GM18517 (cell line): ENCODE data around the gene DLGAP5.

Experiments used
- ATAC-seq: cut with Tn5 transposase; IDR thresholded peaks from one replicate; pipeline ENCODE4 v1.9.1; 2021; ENCODE audit warnings: mild to moderate bottlenecking, moderate library complexity; ENCODE audit not compliant: unreplicated experiment

Gene DLGAP5

DNA sequence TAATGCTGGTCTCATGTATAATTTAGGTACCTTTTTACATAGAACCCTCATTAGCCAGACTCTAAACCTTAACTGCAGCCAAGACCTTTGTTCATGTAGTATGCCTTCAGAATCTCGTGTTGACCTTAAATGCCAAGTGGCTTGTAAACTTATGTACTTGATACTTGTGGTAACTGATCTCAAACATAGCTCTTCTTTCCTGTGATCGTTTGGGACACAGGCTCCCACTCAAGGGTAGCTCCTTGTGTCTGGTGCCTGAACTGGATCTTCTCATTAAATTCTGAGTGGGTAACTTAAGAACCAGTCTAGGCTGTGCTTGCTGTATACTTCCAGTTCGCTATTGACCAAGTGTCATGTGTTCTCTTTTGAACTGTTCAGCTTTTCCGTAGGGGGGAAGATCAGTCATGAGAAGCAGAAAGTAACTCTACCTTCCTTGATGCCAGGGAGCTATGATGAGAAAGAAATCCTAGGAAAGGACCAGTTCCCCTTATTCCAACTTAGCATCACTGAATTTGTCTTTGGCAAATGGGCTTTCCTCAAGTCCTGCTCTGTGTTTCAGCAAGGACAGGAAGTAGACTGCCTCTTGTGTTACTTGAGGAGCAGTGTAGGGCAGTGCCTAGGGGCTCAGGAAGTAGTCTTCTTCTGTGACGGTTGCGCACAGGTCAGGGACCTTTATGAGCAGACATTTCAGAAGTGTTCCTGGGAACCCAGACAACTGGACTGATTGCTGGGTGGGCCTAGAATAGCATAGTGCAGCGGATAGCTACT is 59.8 kb downstream of the DLGAP5 start:
- ATAC-seq, result no peak

- no peak for ATAC-seq
Observed at GRCh38 chr14:55130196-55130550, 61.2 kb downstream of the DLGAP5 start.

GRCh38 chr14:55129428-55130195 is 61.8 kb downstream of the DLGAP5 start:
- peak; percentile 44 for ATAC-seq

DNA sequence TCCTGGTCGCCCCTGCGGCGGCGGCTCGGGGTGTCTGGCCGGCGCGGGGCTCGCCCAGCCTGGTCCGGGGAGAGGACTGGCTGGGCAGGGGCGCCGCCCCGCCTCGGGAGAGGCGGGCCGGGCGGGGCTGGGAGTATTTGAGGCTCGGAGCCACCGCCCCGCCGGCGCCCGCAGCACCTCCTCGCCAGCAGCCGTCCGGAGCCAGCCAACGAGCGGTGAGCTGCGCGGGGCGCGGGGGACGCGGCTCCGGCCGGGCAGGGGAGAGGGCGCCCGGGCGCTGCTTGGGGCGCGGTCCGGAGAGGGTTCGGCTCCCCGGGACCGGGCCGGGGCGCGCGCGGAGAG is 62.3 kb downstream of the DLGAP5 start, which contains the start of gene LGALS3:
Gene LGALS3 (plus strand): TSS at position 167 of the 342 bp plus-strand sequence. CDS start 8,122 bp downstream, outside the sequence.
- ATAC-seq, result peak; percentile 46

DNA sequence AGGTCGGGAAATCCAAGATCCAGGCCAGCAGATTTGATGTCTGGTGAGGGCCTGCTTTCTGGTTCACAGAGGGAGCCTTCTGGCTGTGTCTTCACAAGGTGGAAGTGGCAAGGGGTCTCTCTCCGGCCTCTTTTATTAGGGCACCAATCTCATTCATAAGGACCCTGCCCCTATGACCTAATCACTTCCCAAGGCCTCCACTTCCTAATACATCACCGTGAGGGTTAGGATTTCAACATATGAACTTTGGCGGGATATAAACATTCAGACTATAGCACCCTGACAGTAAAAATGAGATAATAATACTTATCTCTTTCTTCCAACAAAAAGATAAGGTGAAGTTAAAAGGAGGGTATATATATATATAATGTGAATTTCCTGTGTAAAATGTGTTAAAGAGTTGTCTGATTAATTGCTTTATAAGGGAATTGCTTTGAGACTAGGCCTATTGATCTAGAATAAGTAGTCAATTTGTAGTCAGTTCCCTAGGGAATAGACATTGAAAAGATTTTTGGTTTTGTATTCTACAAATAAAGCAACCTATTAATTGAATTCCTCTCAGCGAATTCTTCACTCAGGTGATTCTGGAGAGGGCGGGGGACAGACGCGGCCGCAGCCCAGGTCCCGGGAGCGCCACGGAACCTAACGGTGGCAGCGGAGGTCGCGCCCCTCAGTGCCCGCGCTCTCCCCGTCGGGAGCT is 62.8 kb downstream of the DLGAP5 start:
- ATAC-seq, result no peak

DNA sequence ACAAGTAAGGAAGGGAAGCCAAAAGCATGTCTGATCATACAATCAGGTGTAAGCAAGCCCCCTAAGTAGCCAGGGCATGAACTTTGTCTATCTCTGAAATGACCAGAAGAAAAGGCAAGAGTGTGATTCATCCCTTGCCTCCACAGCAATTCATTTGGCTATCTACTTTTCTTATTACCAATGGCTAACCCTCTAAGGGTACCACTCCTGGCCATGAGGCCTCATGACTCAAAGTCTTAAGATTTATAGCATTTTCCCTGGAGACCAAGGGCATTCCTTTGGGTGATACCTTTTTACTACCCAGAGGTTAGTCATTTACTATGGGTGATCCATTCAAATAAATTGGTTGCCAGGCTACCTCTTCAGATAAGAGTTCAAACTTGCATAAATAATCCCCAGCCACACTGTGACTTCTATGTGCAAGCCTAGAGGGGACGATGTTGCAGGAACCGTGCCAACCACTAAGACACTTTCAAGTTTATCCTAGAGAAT is 63.9 kb downstream of the DLGAP5 start:
- no peak for ATAC-seq

- ATAC-seq, result no peak
Observed at GRCh38 chr14:55126932-55127459, 64.4 kb downstream of the DLGAP5 start.

- ATAC-seq, result no peak
Observed at GRCh38 chr14:55126034-55126433, 65.4 kb downstream of the DLGAP5 start.

- ATAC-seq, result no peak
Observed at GRCh38 chr14:55125403-55125802, 66.0 kb downstream of the DLGAP5 start.

DNA sequence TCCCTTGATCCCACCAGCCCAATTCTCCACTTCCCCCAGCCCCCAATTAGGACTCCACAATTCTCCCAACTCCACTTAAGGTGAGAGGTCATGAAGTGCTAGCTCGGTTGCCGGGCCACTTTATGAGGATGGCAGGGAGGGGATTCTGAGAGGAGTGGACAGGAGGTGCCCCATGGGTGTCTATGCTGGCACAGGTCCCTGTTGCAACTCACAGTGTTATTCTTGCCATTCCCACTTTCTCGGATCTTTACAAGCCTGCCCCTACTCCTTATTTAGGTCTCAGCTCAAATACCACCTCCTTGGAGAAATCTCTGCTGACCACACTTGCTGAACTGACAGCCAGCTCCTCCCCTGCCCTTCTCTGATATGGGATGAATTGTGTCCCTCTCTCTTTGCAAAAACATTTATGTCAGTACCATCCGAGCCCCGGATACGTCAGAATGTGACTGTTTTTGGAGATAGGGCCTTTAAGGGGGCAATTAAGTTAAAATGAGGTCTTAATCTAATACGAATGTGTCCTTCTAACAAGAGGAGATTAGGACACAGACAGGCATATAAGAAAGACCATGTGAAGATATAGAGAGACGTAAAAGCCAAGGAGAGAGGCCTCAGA is 66.5 kb downstream of the DLGAP5 start:
- ATAC-seq, result no peak

DNA sequence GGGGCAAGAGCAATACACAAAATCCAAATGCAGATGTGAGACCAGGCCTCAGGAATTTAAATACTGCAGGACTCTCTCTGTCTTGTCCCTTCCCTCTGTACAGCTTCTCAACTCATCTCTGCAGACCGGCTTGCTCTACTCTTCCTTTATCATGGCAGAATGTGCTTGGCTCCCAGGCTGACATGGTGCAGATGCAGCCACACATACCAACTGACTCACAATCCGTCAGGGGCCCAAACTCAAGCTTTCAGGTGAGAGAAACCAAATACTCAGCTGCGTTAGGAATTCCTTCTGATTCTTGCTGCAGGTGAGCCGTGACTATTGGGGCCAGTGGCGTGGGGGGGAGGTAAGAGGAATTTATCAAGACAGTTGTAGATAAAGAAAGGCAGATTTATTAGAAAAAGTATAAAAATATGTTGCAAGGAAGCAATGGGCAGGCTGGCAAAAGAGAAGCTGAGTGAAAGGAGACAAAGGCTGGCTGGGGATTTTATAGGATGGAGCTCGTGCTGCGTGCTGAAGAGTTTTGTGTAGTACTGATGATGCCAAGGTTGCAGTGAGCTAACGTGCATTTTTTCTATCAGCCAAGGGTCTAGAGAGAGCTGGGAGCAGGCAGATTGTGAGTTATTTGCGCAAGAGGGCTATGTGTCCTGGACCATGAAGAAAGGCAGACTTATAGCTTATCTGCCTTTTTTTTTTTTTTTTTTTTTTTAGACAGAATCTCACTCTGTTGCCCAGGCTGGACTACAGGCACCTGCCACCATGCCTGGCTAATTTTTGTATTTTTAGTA is 67.3 kb downstream of the DLGAP5 start:
- ATAC-seq, result no peak

GRCh38 chr14:55123101-55123500 is 68.3 kb downstream of the DLGAP5 start:
- no peak for ATAC-seq

DNA sequence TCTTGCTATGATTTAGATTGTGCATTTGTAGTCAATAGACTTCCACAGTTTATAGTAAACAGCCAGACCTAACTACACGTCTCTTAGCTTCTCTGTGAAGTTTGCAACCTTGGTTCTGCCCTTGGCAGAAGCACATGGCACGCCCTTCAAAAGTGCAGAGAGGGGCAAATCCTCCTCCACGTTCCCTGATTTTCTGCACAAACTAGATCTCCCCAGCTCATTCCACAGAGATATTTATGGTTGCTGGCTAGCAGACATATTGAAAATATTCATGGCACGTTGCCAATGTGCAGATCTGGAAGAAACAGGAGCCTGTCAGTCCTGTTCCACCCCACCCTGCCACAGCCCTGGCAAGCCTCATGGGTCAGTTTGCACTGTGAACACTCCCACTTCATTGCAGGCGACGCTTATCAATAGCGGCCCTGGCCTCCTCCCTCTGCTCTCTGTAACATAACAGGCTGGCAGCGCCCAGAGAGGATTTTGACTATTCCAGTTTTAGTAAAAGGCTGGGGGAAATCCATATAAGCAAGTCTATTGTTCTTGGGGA is 68.9 kb downstream of the DLGAP5 start:
- no peak for ATAC-seq

- no peak for ATAC-seq
Observed at GRCh38 chr14:55121628-55122439, 69.6 kb downstream of the DLGAP5 start.

DNA sequence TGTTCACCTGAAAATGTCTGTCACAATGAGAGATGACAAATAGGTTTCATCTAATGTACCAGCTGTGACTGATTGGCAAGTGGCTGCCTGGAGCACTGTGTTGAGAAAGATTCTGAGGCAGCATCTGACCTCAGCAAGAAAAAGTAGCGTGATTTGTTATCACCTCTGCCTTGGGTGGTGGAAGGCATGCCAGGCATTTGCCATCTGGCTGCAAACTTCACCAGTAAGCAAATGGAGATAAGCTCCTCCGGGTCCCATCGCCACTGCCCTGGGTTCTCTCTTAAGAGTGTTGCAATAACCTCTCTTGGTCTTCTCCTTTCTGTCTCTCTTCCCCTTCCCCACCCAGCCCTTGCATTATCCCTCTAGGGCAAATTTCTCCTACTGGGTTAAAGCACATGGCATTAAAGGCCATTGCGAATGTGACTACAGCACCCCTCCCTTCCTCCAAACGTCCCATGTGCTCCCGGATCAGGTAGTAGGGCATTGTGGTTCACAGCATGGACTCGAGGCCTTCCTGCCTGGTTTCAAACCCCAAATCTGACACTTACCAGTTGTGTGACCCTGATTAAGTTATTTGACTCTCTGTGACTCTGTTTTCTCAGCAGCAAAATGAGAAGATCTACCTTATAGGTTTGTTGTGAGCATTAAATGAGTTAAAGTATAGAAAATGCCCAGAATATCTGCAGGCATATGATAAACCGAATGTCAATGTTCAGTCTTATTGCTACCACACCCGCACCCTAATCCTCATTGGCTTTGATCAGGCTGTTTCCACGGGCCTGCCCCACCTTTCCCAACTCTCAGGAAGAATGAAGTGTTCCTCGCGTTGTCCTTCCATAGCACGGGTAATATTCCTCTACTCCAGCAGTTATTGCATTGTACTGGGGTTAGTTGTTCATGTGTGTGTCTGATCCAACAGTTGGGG is 70.6 kb downstream of the DLGAP5 start:
- ATAC-seq, result no peak

GRCh38 chr14:55118761-55119160 is 72.6 kb downstream of the DLGAP5 start:
- ATAC-seq, result no peak

- ATAC-seq, result no peak
Observed at GRCh38 chr14:55117803-55118441, 73.5 kb downstream of the DLGAP5 start.
